22Rv1 (cell line): ENCODE measurements around the gene SYNJ2.

Experiments
- CTCF ChIP-seq: fragments of 450-650 bp; IDR thresholded peaks from 2 replicates; pipeline ENCODE4 v1.5.1; 2017; ENCODE audit warnings: mild to moderate bottlenecking
- ZFX ChIP-seq: fragments of 450-650 bp; IDR thresholded peaks from 2 replicates; pipeline ENCODE4 v1.6.1; 2017; ENCODE audit warnings: antibody characterized with exemption, borderline replicate concordance

- TF ChIP-seq CTCF = no peak
- TF ChIP-seq ZFX = no peak
These were observed 56.1 kb downstream of the SYNJ2 start for GRCh38 chr6:158037771-158038170.
